HG02763 (cell line): ENCODE data around the gene LVRN.

ENCODE experiments used
- ATAC-seq: cut with Tn5 transposase; IDR thresholded peaks from one replicate; pipeline ENCODE4 v1.9.1; 2021; ENCODE audit warnings: mild to moderate bottlenecking, moderate library complexity; ENCODE audit not compliant: unreplicated experiment

The LVRN gene

DNA sequence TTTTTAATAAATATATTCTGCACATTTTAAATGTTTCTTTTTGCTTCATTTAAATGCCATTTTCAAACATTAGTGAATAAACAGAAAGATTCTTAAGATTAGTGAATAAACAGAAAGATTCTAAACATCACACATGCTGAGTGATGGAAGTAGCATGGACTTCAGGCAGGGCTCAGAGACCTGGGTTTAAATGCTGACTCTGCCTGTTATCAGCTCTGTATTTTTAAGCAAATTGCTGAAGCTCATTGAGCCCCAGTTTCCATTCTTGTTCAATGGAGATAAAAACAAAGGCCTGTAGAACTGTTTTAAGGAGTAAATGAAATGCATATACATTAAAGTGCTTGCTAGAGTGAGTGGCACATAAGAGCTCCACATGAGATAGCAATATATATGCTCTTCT, 8.1 kb upstream of the LVRN start:
- no peak for ATAC-seq

DNA sequence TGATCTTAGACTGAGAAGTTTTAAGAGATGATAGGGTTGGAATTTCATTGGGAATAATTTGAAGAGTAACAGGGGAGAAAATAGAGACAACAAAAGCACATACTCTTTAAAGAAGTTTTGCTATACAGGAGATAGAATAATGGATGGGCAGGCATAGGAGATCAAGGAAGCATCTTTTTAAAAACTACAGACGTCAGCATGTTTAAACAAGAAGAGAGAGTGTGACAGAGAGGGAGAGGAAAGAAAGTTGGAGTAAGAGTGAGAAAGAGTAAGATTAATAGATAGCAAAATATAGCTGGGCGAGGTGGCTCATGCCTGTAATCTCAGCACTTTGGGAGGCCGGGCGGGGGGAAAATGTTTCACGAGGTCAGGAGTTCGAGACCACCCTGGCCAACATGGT, 5.3 kb upstream of the LVRN start:
- ATAC-seq = no peak

DNA sequence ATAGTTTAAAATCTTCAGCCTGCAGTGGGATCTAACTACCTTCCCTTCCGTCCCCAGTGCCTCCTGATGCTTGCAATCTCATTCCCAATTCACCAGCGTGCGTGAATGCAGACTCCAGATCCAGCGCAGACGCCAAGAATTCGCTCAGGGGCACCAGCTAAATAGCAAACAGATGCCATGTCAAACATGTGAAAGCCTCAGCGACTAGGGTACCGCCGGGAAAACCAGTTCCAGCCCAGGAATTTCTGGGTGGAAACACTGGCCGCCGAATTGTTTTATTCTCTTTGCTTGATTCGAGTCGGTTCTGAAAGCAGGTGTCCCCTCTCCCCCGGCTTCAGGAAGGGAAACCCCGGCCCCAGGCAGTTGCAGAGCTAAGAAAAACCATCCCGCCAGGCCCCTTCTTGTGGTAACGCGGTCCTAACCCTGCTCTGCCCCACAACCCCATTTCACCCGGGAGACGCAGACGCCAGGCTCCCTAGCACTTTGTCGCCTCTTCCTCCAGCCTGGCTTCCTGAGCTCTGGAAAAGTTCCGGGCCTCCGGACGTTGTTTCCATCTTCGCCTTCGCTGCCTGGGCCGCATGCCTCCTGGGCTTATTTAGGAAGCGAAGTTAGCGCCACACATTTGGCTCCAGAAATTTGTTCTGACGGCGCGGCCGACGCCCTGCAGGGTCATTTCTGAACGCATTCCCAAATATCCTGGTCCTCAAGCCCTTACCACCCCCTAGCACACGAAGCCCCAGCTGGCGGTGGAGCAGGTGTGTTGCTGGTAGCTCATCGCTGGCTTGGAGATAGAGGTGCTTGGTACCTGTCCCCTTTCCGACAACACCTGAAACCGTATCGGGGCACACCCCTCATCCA, 665 bp upstream of the LVRN start:
- no peak for ATAC-seq

DNA sequence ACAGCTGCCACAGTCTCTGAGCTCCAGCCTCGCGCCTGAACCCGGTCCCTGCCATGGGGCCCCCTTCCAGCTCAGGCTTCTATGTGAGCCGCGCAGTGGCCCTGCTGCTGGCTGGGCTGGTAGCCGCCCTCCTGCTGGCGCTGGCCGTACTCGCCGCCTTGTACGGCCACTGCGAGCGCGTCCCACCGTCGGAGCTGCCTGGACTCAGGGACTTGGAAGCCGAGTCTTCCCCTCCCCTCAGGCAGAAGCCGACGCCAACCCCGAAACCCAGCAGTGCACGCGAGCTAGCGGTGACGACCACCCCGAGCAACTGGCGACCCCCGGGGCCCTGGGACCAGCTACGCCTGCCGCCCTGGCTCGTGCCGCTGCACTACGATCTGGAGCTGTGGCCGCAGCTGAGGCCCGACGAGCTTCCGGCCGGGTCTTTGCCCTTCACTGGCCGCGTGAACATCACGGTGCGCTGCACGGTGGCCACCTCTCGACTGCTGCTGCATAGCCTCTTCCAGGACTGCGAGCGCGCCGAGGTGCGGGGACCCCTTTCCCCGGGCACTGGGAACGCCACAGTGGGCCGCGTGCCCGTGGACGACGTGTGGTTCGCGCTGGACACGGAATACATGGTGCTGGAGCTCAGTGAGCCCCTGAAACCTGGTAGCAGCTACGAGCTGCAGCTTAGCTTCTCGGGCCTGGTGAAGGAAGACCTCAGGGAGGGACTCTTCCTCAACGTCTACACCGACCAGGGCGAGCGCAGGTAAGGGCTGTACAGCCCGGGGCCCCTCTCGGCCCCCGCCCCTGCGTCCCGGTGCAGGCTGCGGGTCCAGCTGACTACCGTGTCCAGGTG, 509 bp downstream of the LVRN start:
- no peak for ATAC-seq

DNA sequence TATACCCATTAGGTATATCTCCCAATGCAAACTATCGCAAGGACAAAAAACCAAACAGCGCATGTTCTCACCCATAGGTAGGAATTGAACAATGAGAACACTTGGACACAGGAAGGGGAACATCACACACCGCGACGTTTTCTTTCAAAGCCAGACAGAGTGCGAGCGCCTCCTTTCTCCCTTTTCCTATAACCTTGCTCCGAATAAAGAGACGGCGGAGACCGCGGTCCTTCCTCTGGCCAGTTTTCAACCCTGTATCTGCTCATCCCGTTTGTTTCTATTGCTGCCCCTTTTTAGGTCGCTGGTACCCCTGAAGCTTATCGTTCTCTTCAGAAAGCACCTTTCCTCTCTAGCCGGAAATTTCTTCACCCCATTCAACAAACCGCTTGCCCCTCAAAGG, 1.3 kb downstream of the LVRN start:
- ATAC-seq = no peak

DNA sequence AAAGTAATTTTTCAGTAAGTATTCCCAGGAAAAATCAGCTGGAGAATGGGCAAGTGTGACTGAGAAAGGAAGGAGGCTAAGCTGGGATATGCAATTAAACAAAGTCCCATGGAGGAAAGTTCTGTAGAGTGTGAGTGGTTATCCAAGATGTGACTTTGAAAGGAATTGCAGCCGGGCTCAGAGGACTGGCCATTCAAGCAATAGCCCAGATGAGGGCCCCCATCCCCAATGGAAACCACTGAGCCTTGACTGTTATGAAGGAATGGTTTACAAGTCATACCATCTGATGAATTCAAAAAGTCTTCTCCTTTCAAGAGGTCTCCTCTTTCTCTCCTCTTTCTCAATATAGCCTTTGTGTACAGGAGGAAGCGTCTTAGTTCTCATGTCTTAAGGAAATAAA, 6.5 kb downstream of the LVRN start:
- no peak for ATAC-seq

DNA sequence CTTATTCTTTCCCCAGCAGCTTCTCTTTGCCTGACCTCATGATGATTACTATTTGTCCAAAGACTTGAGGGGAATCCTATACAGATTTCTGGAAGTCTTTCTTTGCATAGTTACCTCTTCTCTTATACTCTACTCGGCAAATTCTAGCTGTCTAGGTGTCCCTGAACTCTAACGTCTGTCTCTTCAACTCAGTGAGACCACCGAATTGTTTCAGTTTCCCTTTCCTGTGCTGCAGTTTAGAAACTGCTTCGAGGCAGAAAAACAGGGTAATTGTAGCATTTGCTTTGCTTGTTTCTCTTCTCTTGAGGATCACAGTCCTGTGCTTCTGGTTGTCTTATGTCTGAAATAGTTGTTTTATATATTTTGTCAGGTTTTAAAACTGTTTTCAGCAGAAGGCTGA, 14.8 kb downstream of the LVRN start:
- ATAC-seq = peak; percentile 90

DNA sequence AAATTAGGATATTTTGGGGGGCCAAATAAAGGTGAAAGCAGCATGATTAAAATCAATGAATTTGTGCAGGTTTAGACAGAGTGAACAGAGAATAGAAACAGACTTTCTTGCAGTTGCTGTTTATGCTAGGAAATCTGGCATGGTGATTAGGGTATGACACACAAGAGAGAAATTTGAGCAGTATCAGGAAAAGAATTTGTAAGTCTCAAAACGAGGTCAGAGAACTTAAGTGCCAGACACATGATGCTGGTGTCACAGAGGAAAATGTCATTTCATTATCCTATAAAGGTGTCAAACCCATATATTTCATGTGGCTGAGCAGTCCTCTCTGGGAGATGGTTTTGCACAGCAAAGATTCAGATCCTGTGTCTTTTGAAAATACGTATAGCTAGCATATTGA, 15.7 kb downstream of the LVRN start:
- ATAC-seq = no peak

DNA sequence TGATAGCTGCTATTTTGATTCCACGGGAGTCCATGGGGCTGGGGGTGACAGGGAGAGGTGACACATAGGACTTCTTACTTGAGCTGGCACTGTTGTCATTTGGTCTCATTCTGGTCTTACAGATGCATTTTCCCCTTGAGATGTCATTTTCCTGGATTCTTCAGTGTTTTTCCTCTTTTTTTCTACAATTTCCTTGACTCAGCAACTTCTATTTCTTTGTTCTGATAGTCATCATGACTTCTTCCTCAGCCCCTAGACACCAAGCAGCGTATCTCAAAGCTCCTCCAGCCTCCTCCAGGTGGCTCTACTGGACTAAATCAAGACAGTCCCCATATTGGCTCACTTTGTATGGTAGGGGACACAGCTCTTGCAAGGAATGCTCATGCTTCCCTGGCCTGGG, 16.5 kb downstream of the LVRN start:
- no peak for ATAC-seq

DNA sequence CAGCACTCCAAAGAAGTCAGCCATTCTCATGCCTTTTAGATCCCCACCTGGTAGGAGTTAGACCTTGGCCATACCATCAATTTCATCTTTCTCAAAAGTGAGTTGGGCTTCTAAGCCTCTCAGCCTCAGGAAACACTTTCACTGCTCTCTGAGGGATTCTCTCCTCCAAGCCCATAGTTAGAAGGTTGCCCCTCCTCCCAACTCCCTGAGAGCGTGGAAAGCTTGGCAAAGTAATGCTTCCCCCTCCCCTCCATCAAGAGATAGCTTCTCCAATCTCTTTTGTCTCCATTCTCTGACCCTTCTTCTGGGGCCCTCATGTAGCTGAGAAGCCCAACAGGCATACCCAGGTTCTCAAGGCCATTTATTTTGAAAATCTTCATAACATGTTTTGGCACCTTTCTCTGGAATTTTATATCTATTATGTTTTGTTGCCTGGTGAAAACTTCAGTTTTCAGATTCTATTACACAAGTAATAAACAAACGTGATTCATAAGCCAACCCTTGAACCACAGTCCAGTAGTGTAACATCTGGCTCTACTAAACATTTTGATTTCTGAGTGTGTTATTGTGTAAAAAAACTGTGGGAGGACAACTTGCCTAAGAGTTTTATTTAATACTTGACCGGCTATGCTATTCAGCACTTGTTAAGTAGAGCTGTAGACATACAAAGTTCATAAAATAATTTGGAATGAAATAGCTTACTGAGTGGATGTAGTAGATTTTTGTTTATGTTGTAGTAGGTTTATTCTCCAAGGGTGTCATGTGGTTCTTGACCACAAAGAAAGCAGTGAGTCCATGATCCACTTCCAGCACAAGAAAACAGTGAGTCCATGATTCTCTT, 17.1 kb downstream of the LVRN start:
- ATAC-seq = no peak

DNA sequence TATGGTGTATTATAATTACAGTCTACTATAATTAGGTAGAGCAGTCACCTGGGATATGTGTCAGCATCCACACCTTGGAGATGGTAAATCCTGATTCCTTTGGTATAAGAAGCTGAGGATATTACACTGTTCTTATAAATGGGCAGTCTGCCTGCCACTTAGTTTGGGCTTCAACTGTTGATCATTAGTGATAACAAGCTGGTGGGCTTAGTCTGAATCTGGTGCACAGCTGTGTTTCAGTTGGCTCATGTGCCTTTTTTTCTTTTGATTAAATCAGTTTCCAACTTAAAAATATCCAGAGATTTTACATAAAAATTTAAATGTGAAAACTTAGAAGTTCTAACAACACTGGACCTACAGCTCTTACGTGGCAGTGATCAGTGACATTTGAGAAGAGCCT, 21.2 kb downstream of the LVRN start:
- no peak for ATAC-seq

DNA sequence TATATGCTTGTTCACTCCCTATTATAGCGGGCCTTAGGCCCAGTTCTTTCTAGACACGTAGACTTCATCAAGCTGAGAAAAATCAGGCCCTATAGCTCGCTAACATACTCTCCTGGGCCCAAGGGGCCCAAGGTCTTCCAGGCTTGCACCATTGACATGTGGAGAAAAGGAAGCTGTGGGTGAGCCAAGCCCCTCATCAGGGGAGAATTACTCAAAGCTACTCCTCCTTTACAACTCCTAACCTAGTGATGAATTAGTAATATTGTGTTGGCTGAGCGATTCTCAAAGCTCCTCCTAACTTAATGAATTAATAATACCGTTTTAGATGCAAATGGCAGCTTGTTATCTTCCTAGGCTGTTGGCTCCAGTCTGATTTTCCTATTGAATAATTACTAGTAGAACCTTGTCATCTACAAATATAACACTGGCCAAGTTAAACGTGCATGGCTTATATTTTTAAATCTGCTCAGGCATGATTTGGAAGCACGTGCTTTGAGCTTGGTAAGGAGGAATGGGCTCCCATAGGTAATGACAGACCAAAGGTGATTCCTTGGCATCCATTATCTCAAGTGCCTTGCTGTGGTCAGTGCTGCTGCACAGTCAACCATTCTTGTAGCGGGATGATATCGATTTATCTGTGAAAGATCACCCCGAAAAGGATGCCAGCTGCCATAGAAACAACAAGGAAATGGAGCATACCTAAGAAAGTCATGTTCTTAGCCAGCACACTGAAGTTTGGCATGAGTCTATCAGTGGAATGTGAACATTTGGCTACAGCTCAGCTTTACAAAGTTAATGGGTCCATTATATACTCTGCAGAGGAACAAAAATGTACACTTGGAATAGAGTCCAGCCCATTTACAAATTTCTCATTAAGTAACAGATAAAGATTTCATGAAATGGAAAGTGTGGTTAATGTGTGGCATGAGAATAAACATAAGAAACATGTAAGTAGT, 23.8 kb downstream of the LVRN start:
- no peak for ATAC-seq

DNA sequence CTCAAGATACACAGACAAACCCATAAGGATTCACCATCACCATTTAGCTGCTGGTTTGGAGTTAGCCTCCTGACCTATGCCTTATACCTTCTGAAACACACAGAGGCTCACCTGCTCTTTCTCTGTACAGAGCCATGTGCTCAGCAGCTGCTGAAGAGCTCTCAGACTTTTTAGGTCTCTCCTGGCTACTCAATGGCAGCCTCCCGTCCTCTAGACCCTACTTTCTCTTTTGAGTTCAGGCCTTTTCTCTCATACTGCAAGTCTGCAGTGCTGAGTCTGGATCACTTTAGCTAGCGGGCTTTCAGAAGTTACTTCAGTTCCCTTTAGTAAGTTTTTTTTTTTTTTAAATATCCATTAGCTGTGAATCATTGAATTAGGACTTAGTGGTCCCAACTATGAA, 25.7 kb downstream of the LVRN start:
- no peak for ATAC-seq

DNA sequence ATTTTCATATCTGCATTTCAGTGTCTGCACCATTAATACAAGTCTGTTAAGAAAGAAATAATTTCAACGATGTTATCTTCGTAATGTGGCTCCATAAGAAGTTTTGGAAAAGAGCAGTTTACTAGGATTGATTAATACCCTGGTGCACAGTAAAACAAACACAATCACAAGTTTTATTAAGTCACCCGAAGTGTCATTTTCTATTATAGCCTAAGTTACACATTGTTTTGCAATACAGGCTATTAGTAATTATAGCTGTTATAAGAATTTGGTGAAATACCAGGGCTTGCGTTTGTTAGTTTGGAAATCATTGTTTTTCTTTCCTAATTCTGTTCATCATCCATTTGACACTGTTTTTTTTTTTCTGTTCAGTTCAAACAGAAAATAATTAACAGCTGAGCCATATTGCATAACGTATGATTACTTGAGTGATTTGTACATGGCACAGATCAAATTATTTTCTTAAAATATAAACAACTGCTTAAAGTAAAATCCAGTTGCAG, 30.6 kb downstream of the LVRN start:
- ATAC-seq = no peak

DNA sequence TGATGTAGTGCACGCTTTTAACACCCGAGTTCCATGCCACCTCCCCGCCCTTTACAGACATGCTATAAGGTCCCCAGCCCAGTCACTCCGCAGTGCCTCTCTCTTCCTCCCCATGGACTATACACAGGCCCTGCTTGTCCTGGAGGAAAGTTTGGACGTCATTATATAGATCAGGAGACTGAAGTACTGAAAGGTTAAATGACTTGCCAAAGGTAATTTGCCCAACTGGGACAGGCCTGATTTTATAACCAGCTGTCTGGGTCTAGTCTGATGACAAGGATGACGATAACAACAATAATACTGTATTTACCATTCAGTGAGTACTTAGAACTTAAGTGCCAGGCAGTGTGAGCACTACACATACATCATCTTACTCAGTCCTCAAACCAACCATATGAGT, 33.1 kb downstream of the LVRN start:
- no peak for ATAC-seq

DNA sequence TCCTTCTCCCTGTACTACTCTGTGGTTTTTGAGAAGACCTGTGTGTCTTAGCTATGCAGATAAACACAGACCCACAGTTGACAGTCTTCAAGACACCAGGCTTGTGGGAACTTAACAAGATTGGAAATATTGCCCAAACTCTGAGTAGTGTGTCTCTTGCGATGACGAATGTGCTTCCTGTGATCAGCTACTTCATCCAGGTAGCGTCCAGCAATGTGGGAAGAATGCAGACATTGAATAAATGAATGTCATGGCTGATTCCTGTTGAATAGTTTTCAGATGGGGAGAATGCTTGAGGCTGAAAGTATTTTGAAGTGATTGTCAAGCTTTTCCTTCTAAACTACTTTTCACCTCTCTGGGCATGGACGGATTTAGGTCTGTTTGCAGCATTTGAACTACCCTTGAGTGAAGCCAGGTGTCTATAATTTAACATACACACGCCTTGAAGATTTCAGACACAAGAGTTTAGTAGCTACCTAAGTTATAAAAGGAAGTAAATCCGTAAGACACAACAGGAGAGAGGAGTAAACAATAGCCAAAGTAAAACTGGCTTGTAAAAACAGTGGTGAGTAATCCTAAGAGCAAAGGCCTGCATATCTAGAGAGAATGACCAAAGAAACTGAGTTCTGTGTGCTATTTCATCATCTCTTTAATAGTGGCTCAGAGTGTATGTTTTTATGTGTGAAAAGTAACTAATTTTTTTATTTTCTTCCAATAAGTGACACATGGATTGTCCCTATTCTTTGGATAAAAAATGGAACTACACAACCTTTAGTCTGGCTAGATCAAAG, 40.0 kb downstream of the LVRN start:
- ATAC-seq = no peak

DNA sequence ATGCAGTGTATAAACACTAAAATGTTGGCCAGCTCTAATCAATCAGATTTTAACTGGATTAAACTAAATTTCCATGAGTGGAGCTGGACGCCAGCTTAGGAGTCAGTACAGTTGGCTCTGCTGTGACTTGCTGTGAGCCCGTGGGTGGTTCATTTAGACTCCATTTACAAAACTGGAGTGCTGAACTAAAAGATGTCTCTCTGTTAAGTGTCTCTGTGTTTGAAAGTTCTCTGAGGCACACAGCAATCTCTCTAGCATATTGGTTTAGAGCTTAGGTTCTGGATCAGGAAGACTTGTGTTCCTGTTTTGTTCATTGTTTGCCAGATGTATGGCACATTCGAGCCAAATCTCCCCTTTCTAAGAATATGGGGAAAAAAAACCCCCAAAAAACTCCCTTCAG, 42.0 kb downstream of the LVRN start:
- ATAC-seq = no peak

DNA sequence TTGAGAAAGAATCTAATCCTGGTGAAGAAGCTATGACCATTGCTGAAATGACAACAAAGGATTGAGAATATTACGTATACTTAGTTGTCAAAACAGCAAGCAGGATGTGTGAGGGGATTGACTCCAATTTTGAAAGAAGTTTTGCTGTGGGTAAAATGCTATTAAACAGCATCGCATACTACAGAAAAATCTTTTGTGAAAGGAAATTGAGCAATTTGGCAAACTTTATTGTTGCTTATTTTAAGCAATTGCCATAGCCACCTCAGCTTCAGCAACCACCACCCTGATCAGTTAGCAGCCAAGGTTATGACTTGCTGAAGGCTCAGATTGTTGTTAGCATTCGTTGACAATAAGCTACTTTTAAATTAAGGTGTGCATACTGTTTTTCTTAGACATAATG, 47.5 kb downstream of the LVRN start:
- ATAC-seq = no peak

DNA sequence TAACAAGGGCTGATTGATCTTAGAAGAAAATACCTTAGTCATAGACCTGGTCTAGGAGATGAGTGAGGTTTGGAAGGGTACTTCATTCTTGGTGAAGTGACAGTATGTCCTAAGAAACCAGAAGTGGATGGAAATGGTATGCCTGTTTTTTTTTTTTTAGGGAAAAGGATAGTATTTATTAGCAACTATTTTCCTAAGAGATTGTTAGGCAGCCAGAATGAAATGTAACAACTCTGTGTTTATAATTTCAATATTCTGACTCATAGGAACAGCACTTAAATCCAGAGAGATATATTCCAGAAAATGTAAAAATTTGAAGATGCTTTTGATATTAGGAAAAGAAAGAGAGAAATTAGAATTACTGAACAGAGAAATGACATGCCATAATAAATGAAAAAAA, 48.8 kb downstream of the LVRN start:
- no peak for ATAC-seq
